Stimulated activated CD4-positive, alpha-beta T cell treated with anti-CD3 and anti-CD28 coated beads, Interleukin-1b, Interleukin-23, amount 100 ng/mL, for 24 hours (primary cell): ENCODE results near the gene KIF11.
"Not testable (repeated sequence)": the region's sequence is repeated elsewhere in the genome, so short reads cannot be mapped to it uniquely, and the experiment has no call there.

Experiments
- DNase-seq, 4 experiments: peaks; one replicate each; pipeline ENCODE4 v3.0.0-alpha.2; 2020; ENCODE audit warnings: low read depth in 4 of 4, low spot score in 1 of 4

KIF11 gene

DNA sequence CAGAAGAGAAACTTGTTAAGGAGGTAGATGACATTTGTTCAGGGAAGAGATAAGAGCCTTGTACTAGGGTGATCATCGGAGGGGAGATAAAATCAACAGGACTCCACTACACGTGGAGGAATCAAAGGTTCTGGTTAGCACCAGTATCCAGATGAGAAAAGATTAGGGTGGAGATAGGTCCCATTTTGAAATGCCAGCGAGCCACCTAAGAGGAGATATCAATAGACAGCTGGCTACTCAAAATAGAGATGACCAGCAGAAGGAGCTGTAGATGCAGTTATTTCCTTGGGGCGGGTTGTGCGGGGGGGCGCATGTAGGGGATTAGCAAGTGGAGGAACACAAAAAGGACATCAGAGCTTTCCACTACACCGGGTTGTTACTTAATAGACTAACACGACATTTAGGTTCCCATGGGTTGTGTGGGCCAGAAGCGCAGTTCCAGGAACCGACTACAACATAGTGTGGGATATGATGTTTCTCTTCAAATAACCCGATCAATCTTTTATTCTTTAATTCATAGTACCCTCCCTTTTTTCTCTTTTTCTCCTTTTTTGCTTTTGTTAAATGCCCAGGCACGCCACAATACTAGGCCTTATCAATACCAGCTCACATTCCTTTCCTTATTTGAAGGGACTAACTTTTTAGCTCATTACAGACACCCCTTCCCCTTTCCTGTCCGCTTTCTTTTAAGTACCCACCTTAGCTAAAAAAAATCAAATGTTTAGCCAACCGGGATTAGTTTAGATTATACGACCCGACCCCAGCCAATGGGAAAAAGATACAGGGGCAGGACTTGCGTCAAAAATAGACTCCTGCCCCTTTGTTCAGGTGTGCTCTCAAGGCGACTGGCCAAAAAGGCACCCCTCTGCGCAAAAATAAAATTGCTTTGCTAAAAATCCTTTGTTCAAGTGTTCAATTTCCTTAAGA is 2.0 kb upstream of the KIF11 start:
- DNase-seq, result no peak

GRCh38 chr10:92591550-92592022 is 1.3 kb upstream of the KIF11 start:
- DNase-seq, result peak; percentile 67 to 86 (median 77)

DNA sequence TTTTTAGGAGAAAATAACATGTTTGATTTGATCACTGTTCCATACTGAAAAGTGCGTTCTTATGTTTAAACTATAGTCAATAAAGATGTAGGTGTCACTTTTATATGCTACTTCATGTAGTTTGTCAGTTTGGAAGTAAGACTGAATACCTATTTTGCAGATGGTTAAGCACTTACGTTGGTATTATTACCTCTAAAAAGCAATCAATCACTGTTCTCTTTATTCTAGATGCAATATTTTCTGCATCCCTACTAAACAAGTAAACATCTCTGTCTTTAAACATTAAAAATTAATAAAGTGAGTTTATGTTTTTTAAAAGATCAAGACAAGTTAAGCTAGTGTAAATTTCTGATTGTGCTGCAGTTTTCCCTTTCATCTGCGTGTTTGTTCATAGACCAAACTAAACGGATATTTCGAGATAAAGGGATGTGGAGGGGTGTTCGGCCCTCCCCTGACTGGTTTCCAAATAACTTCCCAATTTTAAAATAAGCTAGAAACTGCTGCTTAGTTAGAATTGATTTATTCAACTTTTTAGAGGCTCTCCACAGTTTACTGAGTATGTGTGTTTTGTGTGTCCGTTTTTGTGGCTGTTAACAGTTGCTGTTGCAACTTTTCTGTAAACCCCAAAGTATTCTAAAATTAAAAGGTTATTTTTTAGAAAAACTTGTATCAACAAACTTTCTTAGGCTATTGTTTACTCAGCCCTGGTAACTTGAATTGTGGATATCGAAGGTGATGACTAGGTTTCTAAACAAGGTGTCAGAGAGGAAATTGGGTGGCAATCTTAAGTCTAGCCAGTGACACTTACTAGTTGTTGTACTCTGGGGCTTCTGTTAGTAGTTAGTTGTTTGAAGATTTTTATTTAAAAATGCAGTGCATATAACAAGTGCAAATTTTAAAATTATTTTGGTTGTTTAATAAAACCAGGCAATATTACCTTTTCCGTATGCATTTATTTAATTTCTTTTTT is 974 bp downstream of the KIF11 start:
- DNase-seq, result no peak

GRCh38 chr10:92595505-92595904 is 2.6 kb downstream of the KIF11 start:
- no peak for DNase-seq

- DNase-seq, result no peak
Measured at GRCh38 chr10:92598321-92598720, 5.4 kb downstream of the KIF11 start.

DNA sequence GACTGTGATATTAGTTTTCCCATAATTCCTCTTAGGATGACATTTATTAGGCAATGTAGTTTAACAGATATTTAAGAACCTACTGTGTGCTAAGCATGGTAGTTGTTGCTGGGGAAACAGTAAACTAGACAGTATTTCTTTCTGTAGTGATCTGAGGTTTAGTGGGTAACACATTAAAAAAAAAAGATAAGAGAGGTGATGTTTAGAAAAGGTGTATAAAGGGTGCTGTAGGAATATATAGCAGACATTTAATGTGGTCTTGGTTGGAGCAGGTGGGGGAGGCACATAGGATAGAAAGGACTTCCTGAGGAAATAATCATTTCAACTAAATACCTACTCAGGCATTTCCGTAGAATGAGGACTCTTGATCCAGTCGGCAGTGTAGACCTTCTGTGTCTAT is 11.9 kb downstream of the KIF11 start:
- no peak for DNase-seq

- no peak for DNase-seq
Measured at GRCh38 chr10:92615515-92615914, 22.6 kb downstream of the KIF11 start.

DNA sequence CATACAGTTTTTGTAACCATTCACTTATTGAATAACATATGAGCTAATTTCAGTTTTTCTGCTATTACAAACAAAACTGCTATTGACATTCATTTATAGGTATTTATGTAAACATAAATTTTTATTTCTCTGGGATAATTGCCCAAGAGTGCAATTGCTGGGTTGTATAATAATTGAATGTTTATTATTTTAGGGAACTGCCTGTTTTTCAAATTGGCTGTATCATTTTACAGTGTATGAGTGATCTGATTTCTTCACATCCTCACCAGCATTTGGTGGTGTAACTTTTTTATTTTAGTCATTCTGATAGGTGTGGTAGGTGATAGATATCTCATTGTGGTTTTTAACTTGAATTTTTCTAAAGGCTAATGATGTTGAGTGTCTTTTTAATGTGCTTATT is 26.4 kb downstream of the KIF11 start:
- DNase-seq, result no peak

DNA sequence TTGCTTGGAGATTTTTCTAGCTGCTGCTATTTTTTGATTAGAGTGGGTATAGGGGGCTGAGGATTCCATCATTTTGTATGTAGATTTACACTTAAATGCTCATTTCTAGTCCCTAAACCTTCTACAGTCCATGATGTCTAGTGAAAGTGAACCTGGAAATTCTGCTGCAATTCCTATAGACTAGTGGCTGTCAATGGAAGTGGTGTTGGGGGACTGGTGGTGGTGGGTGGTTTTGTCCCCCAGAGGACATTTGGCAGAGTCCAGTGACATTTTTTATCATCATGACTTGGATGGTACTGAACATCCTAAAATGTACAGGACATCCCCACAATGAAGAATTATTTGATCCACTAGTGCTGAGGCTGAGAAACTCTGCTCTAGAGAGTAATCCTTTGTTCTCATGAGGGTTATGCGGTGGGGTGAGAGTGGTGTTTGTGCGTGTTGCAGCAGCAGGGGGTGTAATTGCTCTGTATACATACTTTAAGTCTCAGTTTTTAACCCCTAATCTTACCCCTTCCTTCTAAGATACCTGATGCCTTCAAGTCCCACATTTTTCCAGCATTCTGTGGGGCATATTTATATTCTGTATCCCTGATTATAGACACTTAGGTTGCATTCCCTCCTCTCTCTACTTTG is 35.0 kb downstream of the KIF11 start:
- DNase-seq, result no peak

GRCh38 chr10:92629945-92630344 is 37.0 kb downstream of the KIF11 start:
- DNase-seq, result no peak

GRCh38 chr10:92638037-92638436 is 45.1 kb downstream of the KIF11 start:
- DNase-seq, result no peak

DNA sequence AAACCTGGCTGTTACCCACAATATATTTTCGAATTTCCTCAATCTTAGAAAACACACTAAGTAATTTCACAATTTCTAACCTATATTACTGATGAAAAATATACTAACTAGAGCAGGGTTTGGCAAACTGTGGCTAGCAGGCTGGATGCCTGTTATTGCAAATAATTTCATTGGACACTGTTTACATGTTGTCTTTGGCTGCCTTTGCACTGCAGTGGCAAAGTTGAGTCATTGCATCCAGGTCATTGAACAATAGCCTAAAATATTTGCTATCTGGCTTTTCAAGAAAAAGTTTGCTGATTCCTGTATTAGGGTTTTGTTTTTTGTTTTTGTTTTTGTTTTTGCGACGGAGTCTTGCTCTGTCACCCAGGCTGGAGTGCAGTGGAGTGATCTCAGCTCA is 47.2 kb downstream of the KIF11 start:
- no peak for DNase-seq

GRCh38 chr10:92641492-92641891 is 48.6 kb downstream of the KIF11 start:
- DNase-seq, result no peak

DNA sequence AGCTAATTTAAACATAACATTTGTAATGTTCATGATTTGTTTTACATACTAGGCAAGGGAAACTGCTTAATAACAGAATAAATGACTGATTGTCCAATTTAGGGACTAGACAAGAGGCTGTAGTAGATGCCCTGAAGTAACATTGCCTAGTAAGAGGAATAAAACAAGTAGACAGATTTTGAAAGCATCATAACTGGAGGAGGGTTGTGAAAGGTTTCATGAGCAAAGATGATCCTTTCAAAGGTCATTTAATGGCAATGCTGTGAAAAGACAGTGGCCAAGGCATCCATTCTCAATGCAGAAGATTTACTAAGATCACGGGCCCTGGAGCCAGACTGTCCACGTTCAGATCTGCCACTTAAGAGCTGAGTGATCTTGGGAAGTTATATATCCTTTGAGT is 52.0 kb downstream of the KIF11 start:
- no peak for DNase-seq

GRCh38 chr10:92650864-92651263 is 57.9 kb downstream of the KIF11 start:
- DNase-seq, result not testable (repeated sequence)

GRCh38 chr10:92655426-92655825 is 62.5 kb downstream of the KIF11 start:
- no peak for DNase-seq

GRCh38 chr10:92656266-92656961 is 63.5 kb downstream of the KIF11 start:
- DNase-seq, result no peak

- DNase-seq, result no peak
Measured at GRCh38 chr10:92657024-92657423, 64.1 kb downstream of the KIF11 start.

- DNase-seq, result no peak
Measured at GRCh38 chr10:92662848-92663247, 69.9 kb downstream of the KIF11 start.

DNA sequence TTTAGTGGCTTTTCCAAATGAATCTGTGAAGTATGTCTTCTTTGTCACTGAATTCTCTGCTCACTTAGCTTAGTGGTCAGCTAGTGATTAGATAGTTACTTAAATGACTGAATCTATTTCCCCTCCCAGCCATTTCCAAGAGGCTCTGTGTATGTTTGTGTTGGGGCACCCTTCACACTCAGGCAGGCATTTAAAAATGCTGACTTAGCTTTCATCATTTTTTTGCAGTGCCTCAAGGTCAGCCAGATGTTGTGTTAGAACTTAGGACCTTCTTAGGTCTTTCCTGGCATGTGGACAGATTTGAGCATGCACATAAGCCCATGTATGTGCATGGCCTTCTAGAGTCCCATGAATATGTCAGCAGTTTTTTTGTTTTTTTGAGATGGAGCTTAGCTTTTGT is 71.4 kb downstream of the KIF11 start:
- DNase-seq, result no peak

DNA sequence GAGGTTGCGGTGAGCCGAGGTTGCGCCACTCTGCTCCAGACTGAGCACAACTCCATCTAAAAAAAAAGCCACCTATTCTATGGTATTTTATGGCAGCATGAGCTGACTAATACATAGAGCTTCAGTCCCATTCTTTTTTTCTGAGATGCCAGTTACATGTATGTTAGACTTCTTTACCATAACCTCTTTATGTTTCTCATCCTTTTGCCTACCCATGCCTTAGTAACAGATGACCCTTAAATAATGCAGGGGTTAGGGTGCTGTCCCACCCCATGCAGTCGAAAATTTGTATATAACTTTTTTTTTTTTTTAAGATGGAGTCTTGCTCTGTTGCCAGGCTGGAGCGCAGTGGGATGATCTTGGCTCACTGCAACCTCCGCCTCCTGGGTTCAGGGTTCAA is 74.1 kb downstream of the KIF11 start:
- DNase-seq, result no peak
